Measurements from ENCODE around the gene SYNRG. TPM values are rescaled to one million over a fixed set of nuclear protein-coding genes. Genes with fewer than 3 reads are reported as not detected.
A peak's percentile ranks its signal among the peaks of the same experiment; 100 is the strongest.

Gene SYNRG
- total RNA-seq, 1 donor from 2014 or later = 49.5 TPM

DNA sequence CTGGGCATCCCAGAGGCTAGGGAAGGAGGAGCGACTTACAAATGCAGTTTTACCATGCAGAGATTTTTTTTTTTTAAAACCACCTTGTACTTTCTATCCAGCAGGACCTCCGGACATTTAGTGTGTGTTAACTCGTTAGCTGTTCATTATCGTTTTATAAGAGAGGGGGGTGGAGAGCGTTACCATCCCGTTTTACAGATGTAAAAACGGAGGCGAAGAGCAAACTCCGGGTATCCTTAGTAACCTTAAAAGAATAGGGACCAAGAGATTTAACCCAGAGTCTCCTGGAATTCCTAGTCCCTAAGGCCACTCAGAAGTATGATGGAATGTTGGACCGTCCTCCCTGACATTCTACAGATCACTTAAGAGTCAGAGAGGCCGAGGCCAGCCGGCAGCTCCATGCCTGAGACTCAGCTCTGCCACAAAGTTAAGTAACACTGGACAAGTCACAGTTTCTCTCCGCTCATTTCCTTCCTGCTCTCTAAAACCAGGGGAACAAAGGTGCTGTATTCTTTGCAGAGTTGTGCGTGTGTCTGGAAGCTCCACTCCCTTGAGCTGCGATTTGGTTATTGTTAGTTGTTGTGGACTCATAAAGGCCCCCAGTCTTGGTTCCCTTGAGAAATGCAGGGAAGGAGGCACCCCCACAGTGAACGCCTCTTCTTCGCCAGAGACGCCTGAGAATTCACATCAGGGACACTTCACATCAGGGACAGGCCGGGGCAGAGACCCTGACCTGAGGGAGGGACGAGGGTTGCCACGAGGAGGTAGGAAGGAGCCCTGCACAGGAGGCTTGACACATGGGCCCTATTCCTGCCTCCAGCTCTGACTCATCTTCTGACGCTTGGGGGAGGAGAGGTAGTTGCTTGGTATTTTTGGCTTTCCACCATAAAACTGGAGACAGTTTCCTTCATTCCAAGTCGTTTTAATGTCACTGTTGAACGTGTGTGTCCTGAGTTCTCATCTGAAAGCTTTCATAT, 118.3 kb downstream of the SYNRG start:
- H3K27me3 Mint-ChIP-seq (ENCODE audit: unreplicated experiment) = peaks cover 8% of the 10 kb centered on the region
- peak overlapping the region; percentile 97 for H3K27ac Mint-ChIP-seq (ENCODE audit: unreplicated experiment)
- H3K4me1 Mint-ChIP-seq (ENCODE audit: unreplicated experiment) = peaks cover 24% of the 10 kb centered on the region

DNA sequence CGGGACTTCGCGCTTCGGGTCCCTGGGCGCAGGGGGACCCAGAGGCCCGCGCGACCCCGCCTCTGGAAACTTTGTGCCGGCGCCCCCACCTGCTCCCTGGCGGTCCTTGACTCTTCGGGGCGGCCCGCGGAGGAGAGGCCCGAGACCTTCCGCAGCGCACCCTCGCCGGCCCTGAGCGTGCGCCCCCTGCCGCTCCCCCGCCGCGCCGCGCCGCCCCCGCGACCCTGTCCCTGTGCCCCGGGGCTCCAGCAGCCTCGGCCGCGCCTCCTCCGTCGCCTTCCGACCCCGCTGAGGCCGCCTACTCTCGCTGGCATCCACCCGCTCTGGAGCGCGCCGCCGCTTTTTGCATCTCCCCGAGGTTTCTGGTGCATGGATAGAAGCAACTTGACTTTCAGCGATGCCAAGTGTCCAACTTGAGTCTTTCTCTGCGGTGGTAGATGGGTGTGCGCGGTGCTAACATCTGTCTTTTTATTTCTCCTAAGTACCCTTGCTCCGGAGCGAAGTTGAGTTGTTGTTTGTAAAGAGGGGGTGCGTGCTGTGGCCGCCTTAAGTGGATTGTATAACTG, 119.1 kb downstream of the SYNRG start:
- DNase-seq (ENCODE audit: low spot score) = peak; percentile 80
- peak overlapping the region; percentile 85 for H3K27ac Mint-ChIP-seq (ENCODE audit: unreplicated experiment)
- peaks cover 8% of the 10 kb centered on the region for H3K27me3 Mint-ChIP-seq (ENCODE audit: unreplicated experiment)
- H3K36me3 Mint-ChIP-seq (ENCODE audit: low read depth, unreplicated experiment) = peaks cover 4% of the 10 kb centered on the region
- H3K4me1 Mint-ChIP-seq (ENCODE audit: unreplicated experiment) = peaks cover 24% of the 10 kb centered on the region
- H3K9me3 Mint-ChIP-seq (ENCODE audit: unreplicated experiment) = no peaks in the 10 kb centered on the region
- TF ChIP-seq, protein P1, sequence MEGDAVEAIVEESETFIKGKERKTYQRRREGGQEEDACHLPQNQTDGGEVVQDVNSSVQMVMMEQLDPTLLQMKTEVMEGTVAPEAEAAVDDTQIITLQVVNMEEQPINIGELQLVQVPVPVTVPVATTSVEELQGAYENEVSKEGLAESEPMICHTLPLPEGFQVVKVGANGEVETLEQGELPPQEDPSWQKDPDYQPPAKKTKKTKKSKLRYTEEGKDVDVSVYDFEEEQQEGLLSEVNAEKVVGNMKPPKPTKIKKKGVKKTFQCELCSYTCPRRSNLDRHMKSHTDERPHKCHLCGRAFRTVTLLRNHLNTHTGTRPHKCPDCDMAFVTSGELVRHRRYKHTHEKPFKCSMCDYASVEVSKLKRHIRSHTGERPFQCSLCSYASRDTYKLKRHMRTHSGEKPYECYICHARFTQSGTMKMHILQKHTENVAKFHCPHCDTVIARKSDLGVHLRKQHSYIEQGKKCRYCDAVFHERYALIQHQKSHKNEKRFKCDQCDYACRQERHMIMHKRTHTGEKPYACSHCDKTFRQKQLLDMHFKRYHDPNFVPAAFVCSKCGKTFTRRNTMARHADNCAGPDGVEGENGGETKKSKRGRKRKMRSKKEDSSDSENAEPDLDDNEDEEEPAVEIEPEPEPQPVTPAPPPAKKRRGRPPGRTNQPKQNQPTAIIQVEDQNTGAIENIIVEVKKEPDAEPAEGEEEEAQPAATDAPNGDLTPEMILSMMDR (IDR thresholded peaks at IDR 0.05; ENCODE audit: unreplicated experiment) = peak; percentile 70
- peak overlapping the region; percentile 97 for H3K4me3 Mint-ChIP-seq (ENCODE audit: unreplicated experiment)

More for the DNA sequence above, 118.3 kb downstream of the SYNRG start:
- peak overlapping the region; percentile 97 for H3K4me3 Mint-ChIP-seq (ENCODE audit: unreplicated experiment)
- no peaks in the 10 kb centered on the region for H3K9me3 Mint-ChIP-seq (ENCODE audit: unreplicated experiment)
- DNase-seq (ENCODE audit: low spot score) = peak; percentile 31
- H3K36me3 Mint-ChIP-seq (ENCODE audit: low read depth, unreplicated experiment) = peaks cover 4% of the 10 kb centered on the region
- TF ChIP-seq, protein P1 (IDR thresholded peaks at IDR 0.05; ENCODE audit: unreplicated experiment) = no peak

DNA sequence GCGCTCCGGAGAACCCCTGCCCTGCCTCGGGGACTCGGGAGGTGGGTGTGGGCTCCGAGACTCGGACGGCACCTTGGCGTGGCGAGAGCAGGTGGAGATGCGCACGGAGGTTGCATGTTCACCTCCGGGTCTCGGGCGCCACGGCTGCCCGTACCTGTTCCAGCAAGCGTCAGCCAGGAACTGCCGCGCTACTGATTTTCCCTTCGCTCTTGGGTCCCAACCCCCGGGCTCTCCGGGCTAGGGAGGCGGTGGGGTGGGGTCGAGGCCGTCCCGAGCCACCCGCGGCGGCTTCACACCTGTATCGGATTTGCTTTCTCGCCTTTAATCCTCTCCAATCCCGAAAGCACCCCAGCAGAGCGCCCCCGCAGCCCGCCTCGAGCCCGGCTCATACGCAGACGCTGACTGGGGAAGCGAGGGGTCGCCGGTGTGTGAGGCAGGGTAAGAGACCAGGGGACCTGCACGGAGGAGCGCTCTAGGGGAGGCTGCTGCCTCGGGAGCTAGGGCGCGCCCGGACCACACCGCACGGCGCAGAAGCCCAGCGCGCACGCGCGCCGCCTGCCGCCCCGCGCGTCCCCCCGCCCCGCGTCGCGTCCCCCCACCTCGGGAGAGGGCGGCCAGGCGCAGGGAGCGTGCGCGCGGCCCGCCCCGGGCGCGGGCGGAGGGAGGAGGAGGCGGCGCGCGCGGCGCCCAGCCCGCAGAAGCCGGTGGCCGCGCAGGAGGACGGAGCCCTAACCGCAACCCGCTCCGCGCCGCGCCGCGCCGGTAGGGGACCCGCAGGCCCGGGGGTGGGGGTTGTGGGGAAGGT, 119.8 kb downstream of the SYNRG start, which contains the start of gene DUSP14:
DUSP14 (plus strand) TSS at position 695 of the 805 bp plus-strand sequence. CDS start 22,382 bp downstream, outside the sequence.
- H3K27me3 Mint-ChIP-seq (ENCODE audit: unreplicated experiment) = peaks cover 8% of the 10 kb centered on the region
- H3K36me3 Mint-ChIP-seq (ENCODE audit: low read depth, unreplicated experiment) = peaks cover 4% of the 10 kb centered on the region
- H3K9me3 Mint-ChIP-seq (ENCODE audit: unreplicated experiment) = no peaks in the 10 kb centered on the region
- H3K27ac Mint-ChIP-seq (ENCODE audit: unreplicated experiment) = peak within 1 kb of the TSS; percentile 85
- TF ChIP-seq, protein P1 (IDR thresholded peaks at IDR 0.05; ENCODE audit: unreplicated experiment) = no peak
- DNase-seq (ENCODE audit: low spot score) = peak; percentile 77
- peak within 1 kb of the TSS; percentile 97 for H3K4me3 Mint-ChIP-seq (ENCODE audit: unreplicated experiment)
- H3K4me1 Mint-ChIP-seq (ENCODE audit: unreplicated experiment) = peaks cover 24% of the 10 kb centered on the region

DNA sequence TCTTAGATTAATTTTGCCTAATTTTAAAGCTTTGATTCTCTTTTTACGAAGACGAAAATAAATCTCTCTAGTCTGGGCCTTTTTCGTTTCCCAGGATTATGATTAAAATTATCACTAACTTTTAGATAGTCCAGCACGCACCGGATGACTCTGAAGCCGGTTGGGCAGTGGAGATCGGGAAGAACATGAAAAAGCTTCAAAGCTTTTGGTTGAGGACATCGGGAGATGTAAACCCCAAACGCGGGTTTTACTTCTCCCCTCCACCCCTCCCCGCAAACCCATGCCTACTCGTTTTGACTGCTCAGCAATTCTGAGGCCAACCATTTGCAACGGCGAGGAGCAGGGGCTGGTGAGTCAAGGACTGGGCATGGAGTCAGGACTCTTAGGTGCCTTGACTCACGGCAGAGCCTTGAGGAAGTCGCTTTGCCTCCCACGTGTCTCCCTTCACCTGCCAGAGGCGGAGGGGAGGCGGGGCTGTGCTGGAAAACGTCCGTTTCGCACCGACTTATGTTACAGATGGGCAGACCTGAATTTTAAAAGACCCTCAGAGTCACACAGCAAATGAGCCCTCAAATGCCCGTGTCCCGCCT, 120.5 kb downstream of the SYNRG start:
- Mint-ChIP-seq H3K9me3 (ENCODE audit: unreplicated experiment) (no peaks in the 10 kb centered on the region), H3K4me3 (ENCODE audit: unreplicated experiment) (peak overlapping the region; percentile 91), H3K27ac (ENCODE audit: unreplicated experiment) (no peak overlapping the region)

More for the DNA sequence above, 120.5 kb downstream of the SYNRG start:
- peak; percentile 11 for DNase-seq (ENCODE audit: low spot score)
- peaks cover 27% of the 10 kb centered on the region for H3K4me1 Mint-ChIP-seq (ENCODE audit: unreplicated experiment)
- H3K36me3 Mint-ChIP-seq (ENCODE audit: low read depth, unreplicated experiment) = peaks cover 4% of the 10 kb centered on the region
- peaks cover 8% of the 10 kb centered on the region for H3K27me3 Mint-ChIP-seq (ENCODE audit: unreplicated experiment)
- TF ChIP-seq, protein P1 (IDR thresholded peaks at IDR 0.05; ENCODE audit: unreplicated experiment) = no peak
